DMS153 treated with DMSO at 0.1 percent for 48 hours (cell line): ENCODE results near the gene LHPP.

ENCODE experiments used
- DNase-seq: peaks from one replicate; lab custom pipeline; 2025; ENCODE audit not compliant: unreplicated experiment; lab: John Stamatoyannopoulos, UW

Gene LHPP

GRCh38 chr10:124496150-124496549 lies 34.5 kb downstream of the LHPP start:
- no peak for DNase-seq

GRCh38 chr10:124496620-124497019 lies 35.0 kb downstream of the LHPP start:
- DNase-seq, result no peak

- no peak for DNase-seq
Measured at GRCh38 chr10:124497196-124497881, 35.7 kb downstream of the LHPP start.

GRCh38 chr10:124498056-124498455 lies 36.4 kb downstream of the LHPP start:
- no peak for DNase-seq

GRCh38 chr10:124500757-124501156 lies 39.1 kb downstream of the LHPP start:
- no peak for DNase-seq

GRCh38 chr10:124504711-124505110 lies 43.1 kb downstream of the LHPP start:
- no peak for DNase-seq

- no peak for DNase-seq
Measured at GRCh38 chr10:124505279-124505678, 43.7 kb downstream of the LHPP start.

- no peak for DNase-seq
Measured at GRCh38 chr10:124508070-124508667, 46.5 kb downstream of the LHPP start.

- DNase-seq, result no peak
Measured at GRCh38 chr10:124508907-124509454, 47.4 kb downstream of the LHPP start.

- DNase-seq, result no peak
Measured at GRCh38 chr10:124509880-124510632, 48.4 kb downstream of the LHPP start.

- no peak for DNase-seq
Measured at GRCh38 chr10:124510759-124511158, 49.1 kb downstream of the LHPP start.

- no peak for DNase-seq
Measured at GRCh38 chr10:124511205-124512039, 49.8 kb downstream of the LHPP start.

GRCh38 chr10:124512040-124512428 lies 50.4 kb downstream of the LHPP start:
- DNase-seq, result no peak

- DNase-seq, result no peak
Measured at GRCh38 chr10:124512600-124512999, 51.0 kb downstream of the LHPP start.

- no peak for DNase-seq
Measured at GRCh38 chr10:124515244-124515970, 53.8 kb downstream of the LHPP start.

- no peak for DNase-seq
Measured at GRCh38 chr10:124516181-124516580, 54.6 kb downstream of the LHPP start.

- DNase-seq, result no peak
Measured at GRCh38 chr10:124516746-124517397, 55.2 kb downstream of the LHPP start.

- DNase-seq, result no peak
Measured at GRCh38 chr10:124517461-124517860, 55.8 kb downstream of the LHPP start.

- no peak for DNase-seq
Measured at GRCh38 chr10:124517931-124518330, 56.3 kb downstream of the LHPP start.

- no peak for DNase-seq
Measured at GRCh38 chr10:124518366-124518765, 56.7 kb downstream of the LHPP start.
